HG03571 (cell line): ENCODE results near the gene CITED1.

Source experiments
- ATAC-seq: cut with Tn5 transposase; IDR thresholded peaks from one replicate; pipeline ENCODE4 v1.9.1; 2021; ENCODE audit not compliant: unreplicated experiment

The CITED1 gene

GRCh38 chrX:72271091-72271788 lies 34.5 kb downstream of the CITED1 start:
- no peak for ATAC-seq

GRCh38 chrX:72270316-72270866 lies 35.3 kb downstream of the CITED1 start:
- ATAC-seq, result no peak

- ATAC-seq, result no peak
Measured at GRCh38 chrX:72269671-72270251, 36.0 kb downstream of the CITED1 start.

GRCh38 chrX:72268597-72269365 lies 36.9 kb downstream of the CITED1 start:
- ATAC-seq, result no peak

GRCh38 chrX:72265263-72265662 lies 40.5 kb downstream of the CITED1 start:
- ATAC-seq, result no peak

GRCh38 chrX:72262077-72262476 lies 43.6 kb downstream of the CITED1 start:
- no peak for ATAC-seq

- ATAC-seq, result no peak
Measured at GRCh38 chrX:72260448-72260847, 45.3 kb downstream of the CITED1 start.

- no peak for ATAC-seq
Measured at GRCh38 chrX:72258174-72258573, 47.5 kb downstream of the CITED1 start.

- no peak for ATAC-seq
Measured at GRCh38 chrX:72255864-72256263, 49.9 kb downstream of the CITED1 start.

GRCh38 chrX:72255445-72255844 lies 50.3 kb downstream of the CITED1 start:
- ATAC-seq, result no peak

GRCh38 chrX:72254816-72255215 lies 50.9 kb downstream of the CITED1 start:
- no peak for ATAC-seq

- no peak for ATAC-seq
Measured at GRCh38 chrX:72253686-72254085, 52.0 kb downstream of the CITED1 start.
